Measurements from ENCODE around the gene CADPS2.

CADPS2 gene

GRCh38 chr7:122578350-122578749 lies 307.9 kb downstream of the CADPS2 start:
- no peak overlapping the region for H3K4me3 Mint-ChIP-seq

GRCh38 chr7:122577449-122578003 lies 308.7 kb downstream of the CADPS2 start:
- no peaks in the 10 kb centered on the region for H3K27me3 Mint-ChIP-seq
- DNase-seq: no peak
- H3K36me3 Mint-ChIP-seq: no peaks in the 10 kb centered on the region
- no peak overlapping the region for H3K4me3 Mint-ChIP-seq
- CTCF ChIA-PET: no interaction called here
- H3K9me3 Mint-ChIP-seq: no peaks in the 10 kb centered on the region
- H3K27ac Mint-ChIP-seq: no peak overlapping the region
- H3K4me1 Mint-ChIP-seq: no peaks in the 10 kb centered on the region

More at GRCh38 chr7:122578350-122578749, 307.9 kb downstream of the CADPS2 start:
- CTCF ChIA-PET: no interaction called here
- Mint-ChIP-seq H3K27me3 (no peaks in the 10 kb centered on the region), H3K9me3 (no peaks in the 10 kb centered on the region), H3K36me3 (no peaks in the 10 kb centered on the region), H3K4me1 (no peaks in the 10 kb centered on the region), H3K27ac (no peak overlapping the region)
- no peak for DNase-seq

DNA sequence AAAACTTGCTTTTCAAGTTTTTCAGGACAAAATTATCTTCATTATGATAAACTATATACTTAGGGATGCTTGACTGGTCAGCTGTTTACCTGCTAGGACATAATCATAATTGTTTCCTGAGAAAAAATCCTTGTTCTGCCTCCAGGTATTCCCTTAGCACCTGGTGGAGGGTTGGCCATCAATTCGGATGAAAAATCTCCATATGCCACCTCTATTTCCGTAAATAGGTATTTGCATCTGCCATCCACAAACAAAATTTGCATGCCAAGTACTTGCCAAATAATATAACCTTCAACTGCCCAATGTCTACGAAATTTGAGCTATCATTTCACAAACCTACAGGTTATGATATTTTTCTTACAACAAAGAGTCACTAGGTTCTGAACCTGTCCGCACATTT lies 313.6 kb downstream of the CADPS2 start:
- no peaks in the 10 kb centered on the region for H3K4me1 Mint-ChIP-seq
- DNase-seq: no peak
- no peaks in the 10 kb centered on the region for H3K27me3 Mint-ChIP-seq
- no peaks in the 10 kb centered on the region for H3K9me3 Mint-ChIP-seq
- CTCF ChIA-PET: no interaction called here
- no peaks in the 10 kb centered on the region for H3K36me3 Mint-ChIP-seq
- no peak overlapping the region for H3K27ac Mint-ChIP-seq
- no peak overlapping the region for H3K4me3 Mint-ChIP-seq

GRCh38 chr7:122561326-122561725 lies 324.9 kb downstream of the CADPS2 start:
- no peaks in the 10 kb centered on the region for H3K4me1 Mint-ChIP-seq
- CTCF ChIA-PET: no interaction called here
- no peaks in the 10 kb centered on the region for H3K27me3 Mint-ChIP-seq
- no peak overlapping the region for H3K27ac Mint-ChIP-seq
- H3K4me3 Mint-ChIP-seq: no peak overlapping the region
- no peak for DNase-seq
- no peaks in the 10 kb centered on the region for H3K36me3 Mint-ChIP-seq
- peaks cover 2% of the 10 kb centered on the region for H3K9me3 Mint-ChIP-seq

GRCh38 chr7:122556873-122557542 lies 329.3 kb downstream of the CADPS2 start:
- CTCF ChIA-PET: no interaction called here
- DNase-seq: no peak
- Mint-ChIP-seq H3K36me3 (no peaks in the 10 kb centered on the region), H3K27me3 (no peaks in the 10 kb centered on the region), H3K4me1 (no peaks in the 10 kb centered on the region), H3K9me3 (peaks cover 2% of the 10 kb centered on the region), H3K27ac (no peak overlapping the region), H3K4me3 (no peak overlapping the region)

DNA sequence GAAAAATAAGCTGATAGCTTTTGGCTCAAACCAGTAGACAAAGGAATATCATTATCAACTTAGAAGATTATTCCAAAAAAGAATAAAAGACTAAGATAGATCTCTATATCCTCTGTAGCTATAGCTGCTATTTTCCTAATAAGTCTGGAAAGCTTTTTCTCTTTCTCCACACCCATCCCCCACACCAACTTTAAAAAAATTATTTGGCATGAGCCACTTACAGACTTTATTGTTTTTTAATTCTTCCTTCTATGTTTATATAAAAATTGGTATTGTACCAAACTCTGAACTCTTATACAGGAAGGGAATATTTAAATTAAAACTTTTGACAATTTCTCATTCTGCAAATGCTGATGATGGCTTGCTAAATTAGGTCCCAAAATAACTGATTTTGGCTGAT lies 330.0 kb downstream of the CADPS2 start:
- no peaks in the 10 kb centered on the region for H3K4me1 Mint-ChIP-seq
- CTCF ChIA-PET: no interaction called here
- no peak for DNase-seq
- no peak overlapping the region for H3K27ac Mint-ChIP-seq
- no peak overlapping the region for H3K4me3 Mint-ChIP-seq
- no peaks in the 10 kb centered on the region for H3K36me3 Mint-ChIP-seq
- H3K9me3 Mint-ChIP-seq: peaks cover 2% of the 10 kb centered on the region
- no peaks in the 10 kb centered on the region for H3K27me3 Mint-ChIP-seq

GRCh38 chr7:122553761-122554160 lies 332.5 kb downstream of the CADPS2 start:
- Mint-ChIP-seq H3K9me3 (no peaks in the 10 kb centered on the region), H3K4me1 (no peaks in the 10 kb centered on the region)
- CTCF ChIA-PET: no interaction called here

GRCh38 chr7:122552769-122553168 lies 333.5 kb downstream of the CADPS2 start:
- no peaks in the 10 kb centered on the region for H3K36me3 Mint-ChIP-seq
- DNase-seq: no peak
- CTCF ChIA-PET: no interaction called here
- H3K4me1 Mint-ChIP-seq: no peaks in the 10 kb centered on the region
- no peaks in the 10 kb centered on the region for H3K9me3 Mint-ChIP-seq
- H3K27me3 Mint-ChIP-seq: no peaks in the 10 kb centered on the region
- no peak overlapping the region for H3K4me3 Mint-ChIP-seq
- no peak overlapping the region for H3K27ac Mint-ChIP-seq

More at GRCh38 chr7:122553761-122554160, 332.5 kb downstream of the CADPS2 start:
- DNase-seq: no peak
- Mint-ChIP-seq H3K4me3 (no peak overlapping the region), H3K27ac (no peak overlapping the region), H3K27me3 (no peaks in the 10 kb centered on the region), H3K36me3 (no peaks in the 10 kb centered on the region)

- no peaks in the 10 kb centered on the region for H3K27me3 Mint-ChIP-seq
- no peak overlapping the region for H3K27ac Mint-ChIP-seq
- DNase-seq: no peak
- no peaks in the 10 kb centered on the region for H3K9me3 Mint-ChIP-seq
- no peak overlapping the region for H3K4me3 Mint-ChIP-seq
- CTCF ChIA-PET: no interaction called here
- no peaks in the 10 kb centered on the region for H3K36me3 Mint-ChIP-seq
- H3K4me1 Mint-ChIP-seq: no peaks in the 10 kb centered on the region
Observed at GRCh38 chr7:122550545-122550944, 335.7 kb downstream of the CADPS2 start.

- CTCF ChIA-PET: no interaction called here
- Mint-ChIP-seq H3K27me3 (no peaks in the 10 kb centered on the region), H3K36me3 (no peaks in the 10 kb centered on the region), H3K9me3 (no peaks in the 10 kb centered on the region), H3K4me1 (no peaks in the 10 kb centered on the region), H3K4me3 (no peak overlapping the region), H3K27ac (no peak overlapping the region)
- no peak for DNase-seq
Observed at GRCh38 chr7:122549578-122549977, 336.7 kb downstream of the CADPS2 start.

GRCh38 chr7:122546496-122546895 lies 339.8 kb downstream of the CADPS2 start:
- Mint-ChIP-seq H3K4me1 (no peaks in the 10 kb centered on the region), H3K27me3 (no peaks in the 10 kb centered on the region), H3K9me3 (no peaks in the 10 kb centered on the region), H3K27ac (no peak overlapping the region), H3K4me3 (no peak overlapping the region), H3K36me3 (no peaks in the 10 kb centered on the region)
- no peak for DNase-seq
- CTCF ChIA-PET: no interaction called here

GRCh38 chr7:122544463-122544862 lies 341.8 kb downstream of the CADPS2 start:
- no peaks in the 10 kb centered on the region for H3K36me3 Mint-ChIP-seq
- H3K4me3 Mint-ChIP-seq: no peak overlapping the region
- CTCF ChIA-PET: no interaction called here
- no peaks in the 10 kb centered on the region for H3K9me3 Mint-ChIP-seq
- H3K4me1 Mint-ChIP-seq: no peaks in the 10 kb centered on the region
- no peak overlapping the region for H3K27ac Mint-ChIP-seq
- H3K27me3 Mint-ChIP-seq: no peaks in the 10 kb centered on the region
- no peak for DNase-seq

DNA sequence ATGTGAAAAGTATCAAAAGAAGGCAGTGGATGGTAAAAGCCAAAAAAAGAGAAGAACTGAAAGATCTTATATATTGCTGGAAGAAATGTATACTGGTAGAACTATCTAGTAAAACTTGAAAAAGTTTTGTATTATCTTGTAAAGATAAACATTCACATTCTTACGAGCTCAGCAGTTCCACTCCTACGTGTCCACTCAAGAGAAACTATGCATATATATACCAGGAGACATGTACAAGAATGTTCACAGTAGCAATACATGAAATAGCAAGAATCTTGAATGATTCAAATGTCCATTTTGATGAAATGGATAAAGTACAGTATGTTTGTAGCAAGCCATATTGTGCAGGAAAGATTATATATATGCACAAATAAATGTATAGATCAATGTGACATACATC lies 342.4 kb downstream of the CADPS2 start:
- no peak overlapping the region for H3K4me3 Mint-ChIP-seq
- H3K27ac Mint-ChIP-seq: no peak overlapping the region
- no peaks in the 10 kb centered on the region for H3K36me3 Mint-ChIP-seq
- no peaks in the 10 kb centered on the region for H3K4me1 Mint-ChIP-seq
- no peaks in the 10 kb centered on the region for H3K27me3 Mint-ChIP-seq
- no peaks in the 10 kb centered on the region for H3K9me3 Mint-ChIP-seq
- DNase-seq: no peak
- CTCF ChIA-PET: no interaction called here

DNA sequence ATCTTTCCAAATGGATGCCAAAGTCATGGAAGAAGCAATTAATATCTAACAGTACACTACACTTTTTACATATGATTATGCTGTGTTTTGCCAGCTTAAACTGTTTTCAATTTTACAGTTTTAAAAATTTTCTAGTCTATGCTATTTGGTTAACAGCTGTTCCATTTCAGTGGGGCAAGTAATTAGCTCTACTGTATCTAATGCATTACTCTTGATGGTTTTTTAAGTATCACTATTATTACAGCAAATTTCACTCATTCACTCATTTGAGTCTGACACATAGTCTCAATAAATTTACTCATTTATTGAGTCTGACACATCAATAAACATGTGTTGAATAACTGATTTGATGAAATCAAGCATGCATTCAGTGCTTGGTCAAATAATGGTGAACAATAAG lies 343.1 kb downstream of the CADPS2 start:
- CTCF ChIA-PET: interaction anchor here (0.6 kb wide), 1 partner anchor 322 kb away, joined by 3 read pairs; no protein-coding TSS in a partner anchor
- Mint-ChIP-seq H3K4me1 (no peaks in the 10 kb centered on the region), H3K27me3 (no peaks in the 10 kb centered on the region), H3K27ac (no peak overlapping the region), H3K4me3 (no peak overlapping the region), H3K9me3 (no peaks in the 10 kb centered on the region), H3K36me3 (no peaks in the 10 kb centered on the region)
- DNase-seq: no peak

DNA sequence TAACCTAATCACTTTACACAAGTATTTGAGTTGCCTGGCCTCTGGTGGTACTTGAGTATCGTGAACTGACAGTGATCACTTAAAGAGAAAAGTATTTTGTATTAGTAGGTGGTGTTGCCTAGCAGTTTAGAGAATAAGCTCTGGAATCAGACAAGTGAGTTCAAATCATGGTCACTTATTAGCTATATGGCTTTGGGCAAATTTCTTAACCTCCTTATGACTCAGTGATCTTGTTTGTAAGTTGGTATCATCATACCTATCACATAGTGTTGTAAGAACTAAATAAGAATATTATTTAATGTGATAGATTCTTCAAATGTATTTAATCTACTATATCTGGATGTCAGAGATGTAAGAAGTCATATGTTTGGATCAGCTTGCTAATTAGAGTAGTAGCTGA lies 351.2 kb downstream of the CADPS2 start:
- no peaks in the 10 kb centered on the region for H3K4me1 Mint-ChIP-seq
- CTCF ChIA-PET: interaction anchor here (1.1 kb wide), 1 partner anchor 25 kb away, joined by 3 read pairs; no protein-coding TSS in a partner anchor
- H3K36me3 Mint-ChIP-seq: no peaks in the 10 kb centered on the region
- no peaks in the 10 kb centered on the region for H3K9me3 Mint-ChIP-seq
- DNase-seq: no peak
- no peak overlapping the region for H3K27ac Mint-ChIP-seq
- no peaks in the 10 kb centered on the region for H3K27me3 Mint-ChIP-seq
- H3K4me3 Mint-ChIP-seq: no peak overlapping the region
